ENCODE results near the gene ASB2. TPM values are rescaled to one million over a fixed set of nuclear protein-coding genes. Genes with fewer than 3 reads are reported as not detected.

Gene ASB2
- polyA plus RNA-seq, 3 donors: 0.25 to 2.5 (median 1.4) TPM

DNA sequence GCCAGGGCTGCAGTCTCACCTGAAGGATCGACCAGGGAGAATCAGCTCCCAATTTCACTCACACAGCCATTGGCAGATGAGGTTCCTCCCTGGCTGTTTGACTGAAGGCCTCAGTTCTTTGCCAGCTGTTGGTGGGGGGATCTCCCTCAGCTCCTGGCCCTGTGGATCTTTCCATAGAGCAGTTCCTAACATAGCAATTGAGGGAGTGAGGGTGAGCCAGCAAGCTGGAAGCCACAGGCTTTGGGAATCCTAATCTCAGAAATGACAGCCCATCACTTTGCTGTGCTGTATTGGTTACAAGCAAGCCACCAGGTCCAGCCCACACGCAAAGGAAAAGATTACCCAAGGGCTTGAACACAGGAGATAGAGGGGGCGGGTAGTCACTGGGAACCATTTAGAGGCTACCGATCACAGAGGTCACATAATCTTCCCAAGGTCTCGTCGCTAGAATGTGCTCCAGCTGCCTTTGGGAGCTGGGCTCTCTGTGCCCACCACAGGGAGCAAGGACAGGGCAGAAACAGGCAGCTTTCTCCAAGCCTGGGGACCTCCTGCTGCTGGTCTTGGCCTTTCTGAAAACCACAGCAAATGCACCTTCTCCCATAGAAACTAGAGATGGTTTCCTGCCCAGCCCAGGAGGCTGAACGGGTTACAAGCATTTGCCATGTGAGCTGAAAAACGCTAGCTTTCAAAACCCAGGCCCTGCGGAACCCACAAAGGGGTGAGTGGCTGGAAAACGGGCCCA is 45.2 kb upstream of the ASB2 start:
- H3K36me3 ChIP-seq (replicated peaks in 1 of 2; ENCODE audit: control insufficient read depth in 1 of 2, insufficient read depth in 2 of 2, low read length in 2 of 2): no peaks in the 10 kb centered on the region

DNA sequence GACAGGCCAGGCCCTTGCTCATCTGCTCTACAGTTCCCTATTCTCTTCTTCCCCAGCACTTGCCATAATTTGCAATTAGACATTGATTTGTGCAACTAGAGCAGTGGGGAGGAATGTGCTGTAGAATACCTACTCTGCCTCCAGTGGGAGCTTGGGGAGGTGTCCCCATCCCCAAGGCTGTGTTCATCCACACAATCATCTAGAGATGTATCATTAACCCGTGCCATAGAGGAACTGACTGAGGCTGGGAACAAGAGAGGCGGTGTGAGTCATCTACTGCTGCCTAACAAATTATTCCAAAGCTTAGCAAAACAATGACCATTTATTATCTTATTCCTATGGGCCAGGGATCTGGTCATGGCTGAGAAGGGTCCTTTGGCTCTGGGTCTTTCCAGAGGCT is 44.6 kb upstream of the ASB2 start:
- Histone ChIP-seq H3K27ac (ENCODE audit: low read depth in 1 of 2, low read length in 2 of 2) (no peak overlapping the region), H3K9ac (ENCODE audit: insufficient read depth, low read length, poor library complexity, severe bottlenecking) (no peak overlapping the region), H3K79me2 (ENCODE audit: insufficient read depth, low read length) (no peaks in the 10 kb centered on the region), H3K27me3 (ENCODE audit: control insufficient read depth in 2 of 2, insufficient read depth in 2 of 2, low read length in 2 of 2) (no peaks in the 10 kb centered on the region), H3K4me3 (replicated peaks in 1 of 3; ENCODE audit: low read depth in 2 of 3, low read length in 3 of 3) (no peak overlapping the region), H3K36me3 (replicated peaks in 1 of 2; ENCODE audit: control insufficient read depth in 1 of 2, insufficient read depth in 2 of 2, low read length in 2 of 2) (no peaks in the 10 kb centered on the region), H3K4me1 (ENCODE audit: control insufficient read depth in 1 of 2, insufficient read depth in 2 of 2, low read length in 2 of 2) (peaks cover 4 to 5% of the 10 kb centered on the region in 2 donors), H2AFZ (ENCODE audit: insufficient read depth, low read depth, low read length, poor library complexity, severe bottlenecking) (no peak overlapping the region), H3K4me2 (replicated peaks; ENCODE audit: extremely low read depth, low read length, poor library complexity, severe bottlenecking) (no peak overlapping the region), H3K9me3 (replicated peaks in 1 of 2; ENCODE audit: control insufficient read depth in 1 of 2, insufficient read depth in 1 of 2, low read length in 2 of 2) (no peaks in the 10 kb centered on the region), H4K20me1 (ENCODE audit: insufficient read depth, low read length) (no peaks in the 10 kb centered on the region)
- Mint-ChIP-seq H3K4me3 (no peak overlapping the region), H3K27ac (no peak overlapping the region), H3K27me3 (ENCODE audit: low read depth in 3 of 3) (peaks cover 2 to 10% (median 3%) of the 10 kb centered on the region in 3 donors), H3K4me1 (peaks cover 14% of the 10 kb centered on the region), H3K36me3 (no peaks in the 10 kb centered on the region), H3K9me3 (no peaks in the 10 kb centered on the region)
- DNase-seq: peak; percentile 32 to 69 (median 34)
- WGBS (ENCODE audit: insufficient coverage): no CpG with 5 or more reads among the region's 2 CpGs
- intact Hi-C loops (cut with micrococcal nuclease): no loop called here
- TF ChIP-seq, protein P1, sequence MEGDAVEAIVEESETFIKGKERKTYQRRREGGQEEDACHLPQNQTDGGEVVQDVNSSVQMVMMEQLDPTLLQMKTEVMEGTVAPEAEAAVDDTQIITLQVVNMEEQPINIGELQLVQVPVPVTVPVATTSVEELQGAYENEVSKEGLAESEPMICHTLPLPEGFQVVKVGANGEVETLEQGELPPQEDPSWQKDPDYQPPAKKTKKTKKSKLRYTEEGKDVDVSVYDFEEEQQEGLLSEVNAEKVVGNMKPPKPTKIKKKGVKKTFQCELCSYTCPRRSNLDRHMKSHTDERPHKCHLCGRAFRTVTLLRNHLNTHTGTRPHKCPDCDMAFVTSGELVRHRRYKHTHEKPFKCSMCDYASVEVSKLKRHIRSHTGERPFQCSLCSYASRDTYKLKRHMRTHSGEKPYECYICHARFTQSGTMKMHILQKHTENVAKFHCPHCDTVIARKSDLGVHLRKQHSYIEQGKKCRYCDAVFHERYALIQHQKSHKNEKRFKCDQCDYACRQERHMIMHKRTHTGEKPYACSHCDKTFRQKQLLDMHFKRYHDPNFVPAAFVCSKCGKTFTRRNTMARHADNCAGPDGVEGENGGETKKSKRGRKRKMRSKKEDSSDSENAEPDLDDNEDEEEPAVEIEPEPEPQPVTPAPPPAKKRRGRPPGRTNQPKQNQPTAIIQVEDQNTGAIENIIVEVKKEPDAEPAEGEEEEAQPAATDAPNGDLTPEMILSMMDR (IDR thresholded peaks at IDR 0.05): no peak

More for the DNA sequence above, 45.2 kb upstream of the ASB2 start:
- Mint-ChIP-seq H3K27me3 (ENCODE audit: low read depth in 3 of 3) (peaks cover 2 to 8% (median 3%) of the 10 kb centered on the region in 3 donors), H3K27ac (no peak overlapping the region), H3K4me3 (no peak overlapping the region), H3K36me3 (no peaks in the 10 kb centered on the region), H3K9me3 (no peaks in the 10 kb centered on the region), H3K4me1 (peaks cover 15% of the 10 kb centered on the region)
- Histone ChIP-seq H3K9me3 (replicated peaks in 1 of 2; ENCODE audit: control insufficient read depth in 1 of 2, insufficient read depth in 1 of 2, low read length in 2 of 2) (no peaks in the 10 kb centered on the region), H3K4me3 (replicated peaks in 1 of 3; ENCODE audit: low read depth in 2 of 3, low read length in 3 of 3) (no peak overlapping the region), H3K27me3 (ENCODE audit: control insufficient read depth in 2 of 2, insufficient read depth in 2 of 2, low read length in 2 of 2) (no peaks in the 10 kb centered on the region), H3K4me1 (ENCODE audit: control insufficient read depth in 1 of 2, insufficient read depth in 2 of 2, low read length in 2 of 2) (peaks cover 4 to 9% of the 10 kb centered on the region in 2 donors), H2AFZ (ENCODE audit: insufficient read depth, low read depth, low read length, poor library complexity, severe bottlenecking) (no peak overlapping the region), H3K27ac (ENCODE audit: low read depth in 1 of 2, low read length in 2 of 2) (no peak overlapping the region), H3K4me2 (replicated peaks; ENCODE audit: extremely low read depth, low read length, poor library complexity, severe bottlenecking) (no peak overlapping the region), H3K9ac (ENCODE audit: insufficient read depth, low read length, poor library complexity, severe bottlenecking) (no peak overlapping the region), H3K79me2 (ENCODE audit: insufficient read depth, low read length) (no peaks in the 10 kb centered on the region), H4K20me1 (ENCODE audit: insufficient read depth, low read length) (no peaks in the 10 kb centered on the region)
- WGBS (ENCODE audit: insufficient coverage): 83% methylated on average over 7 of the region's 10 CpGs
- DNase-seq: no peak
- intact Hi-C loops (cut with micrococcal nuclease): no loop called here
- TF ChIP-seq, protein P1 (IDR thresholded peaks at IDR 0.05): no peak
